ENCODE data around the gene ZBTB42. TPM values are rescaled to one million over a fixed set of nuclear protein-coding genes. Genes with fewer than 3 reads are reported as not detected.
A peak's percentile ranks its signal among the peaks of the same experiment; 100 is the strongest.

Gene ZBTB42
- total and polyA plus RNA-seq, 2 of the 13 experiments (the other 11 are each of a cell fraction or from before 2014, with no cell fraction given), result 2.8 to 4.2 TPM

GRCh38 chr14:104794993-104795780 is 5.7 kb upstream of the ZBTB42 start, which contains the start of gene AKT1 (continued):
- TF ChIP-seq IKZF4 (CRISPR knock-in tag; IDR thresholded peaks at IDR 0.05; ENCODE audit: borderline replicate concordance, low read depth, not compliant biosample characterization), result peak; percentile 13
- TF ChIP-seq ZNF430 (CRISPR knock-in tag; IDR thresholded peaks at IDR 0.05), result 0 out of 2 replicates have a peak, but pooled peaks have one; percentile 37
- TF ChIP-seq ZNF570 (CRISPR knock-in tag; IDR thresholded peaks at IDR 0.05; ENCODE audit: borderline replicate concordance), result no peak
- TF ChIP-seq ZNF83 (CRISPR knock-in tag; IDR thresholded peaks at IDR 0.05; ENCODE audit: borderline replicate concordance), result no peak
- TF ChIP-seq NFAT5 (CRISPR knock-in tag; IDR thresholded peaks at IDR 0.05), result 0 out of 2 replicates have a peak, but pooled peaks have one; percentile 21
- TF ChIP-seq MIER3 (CRISPR knock-in tag; IDR thresholded peaks at IDR 0.05; ENCODE audit: borderline replicate concordance), result no peak

Measured in HepG2 (cell line).